Measurements from ENCODE around the gene DHRS7.
"Not testable (repeated sequence)": the region's sequence is repeated elsewhere in the genome, so short reads cannot be mapped to it uniquely, and the experiment has no call there.

DHRS7 gene

DNA sequence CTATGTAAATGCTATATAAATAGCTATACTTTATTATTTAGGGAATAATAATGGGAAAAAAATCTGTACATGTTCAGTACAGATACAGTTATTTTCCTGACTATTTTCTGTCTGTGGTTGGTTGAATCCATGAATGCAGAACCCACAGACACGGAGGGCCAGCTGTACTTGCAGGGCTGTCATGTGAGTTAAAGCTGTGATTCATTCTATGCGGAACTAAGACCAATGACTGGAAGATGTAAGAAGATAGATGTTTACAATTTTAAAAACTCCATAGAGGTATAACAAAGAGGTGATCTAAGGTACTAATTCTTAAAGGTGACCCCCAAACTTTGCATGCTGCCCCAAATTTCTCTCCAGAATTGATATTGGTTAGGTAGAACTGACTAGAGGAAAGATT lies 58.9 kb downstream of the DHRS7 start:
- Histone ChIP-seq H4K20me1 (ENCODE audit: control insufficient read depth, insufficient read depth, low read depth, low read length) (no peaks in the 10 kb centered on the region), H3K27ac (ENCODE audit: low read depth, low read length) (no peak overlapping the region), H3K36me3 (ENCODE audit: control insufficient read depth, low read length) (peaks cover 28% of the 10 kb centered on the region), H3K4me1 (ENCODE audit: control insufficient read depth, low read length) (0 out of 2 replicates have a peak, but pooled peaks cover 6% of the 10 kb centered on the region), H3K4me2 (ENCODE audit: low read length) (no peak overlapping the region), H3K9me3 (ENCODE audit: control insufficient read depth, insufficient read depth, low read length) (no peaks in the 10 kb centered on the region), H3F3A (ENCODE audit: control insufficient read depth, insufficient read depth) (no peaks in the 10 kb centered on the region), H3K9me2 (replicated peaks; ENCODE audit: control insufficient read depth, low read length) (no peaks in the 10 kb centered on the region), H3K4me3 (ENCODE audit: low read length) (no peak overlapping the region), H3K79me2 (ENCODE audit: control insufficient read depth, low read length) (peaks cover 67% of the 10 kb centered on the region), H3K27me3 (ENCODE audit: control insufficient read depth, low read length) (no peaks in the 10 kb centered on the region)
- TF ChIP-seq EZH2phosphoT487 (IDR thresholded peaks at IDR 0.05; ENCODE audit: borderline replicate concordance, low read length) = no peak
- TF ChIP-seq, protein P1, sequence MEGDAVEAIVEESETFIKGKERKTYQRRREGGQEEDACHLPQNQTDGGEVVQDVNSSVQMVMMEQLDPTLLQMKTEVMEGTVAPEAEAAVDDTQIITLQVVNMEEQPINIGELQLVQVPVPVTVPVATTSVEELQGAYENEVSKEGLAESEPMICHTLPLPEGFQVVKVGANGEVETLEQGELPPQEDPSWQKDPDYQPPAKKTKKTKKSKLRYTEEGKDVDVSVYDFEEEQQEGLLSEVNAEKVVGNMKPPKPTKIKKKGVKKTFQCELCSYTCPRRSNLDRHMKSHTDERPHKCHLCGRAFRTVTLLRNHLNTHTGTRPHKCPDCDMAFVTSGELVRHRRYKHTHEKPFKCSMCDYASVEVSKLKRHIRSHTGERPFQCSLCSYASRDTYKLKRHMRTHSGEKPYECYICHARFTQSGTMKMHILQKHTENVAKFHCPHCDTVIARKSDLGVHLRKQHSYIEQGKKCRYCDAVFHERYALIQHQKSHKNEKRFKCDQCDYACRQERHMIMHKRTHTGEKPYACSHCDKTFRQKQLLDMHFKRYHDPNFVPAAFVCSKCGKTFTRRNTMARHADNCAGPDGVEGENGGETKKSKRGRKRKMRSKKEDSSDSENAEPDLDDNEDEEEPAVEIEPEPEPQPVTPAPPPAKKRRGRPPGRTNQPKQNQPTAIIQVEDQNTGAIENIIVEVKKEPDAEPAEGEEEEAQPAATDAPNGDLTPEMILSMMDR (IDR thresholded peaks at IDR 0.05; ENCODE audit: low read depth, low read length, poor library complexity, severe bottlenecking) = no peak

DNA sequence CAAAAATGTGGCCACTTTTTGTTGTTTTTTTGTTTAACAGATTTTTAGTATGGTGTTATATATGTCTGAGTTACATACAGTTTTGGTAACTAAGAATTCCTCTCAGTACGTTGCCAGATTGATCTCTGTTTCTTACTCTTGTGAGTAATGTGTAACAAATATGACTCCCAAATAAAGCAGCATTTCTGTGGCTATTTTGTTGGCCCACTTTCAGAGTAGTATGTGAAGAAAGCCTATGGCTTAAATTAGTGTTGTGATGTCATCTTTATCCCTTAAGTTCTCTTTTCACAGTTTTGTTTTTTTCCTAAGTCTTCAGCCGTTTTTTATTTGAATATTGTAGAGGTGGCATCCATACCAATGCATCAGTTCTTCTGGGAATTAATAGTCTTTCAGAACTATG lies 62.8 kb downstream of the DHRS7 start:
- Histone ChIP-seq H3K79me2 (ENCODE audit: control insufficient read depth, low read length) (peaks cover 84% of the 10 kb centered on the region), H3F3A (ENCODE audit: control insufficient read depth, insufficient read depth) (no peaks in the 10 kb centered on the region), H3K27me3 (ENCODE audit: control insufficient read depth, low read length) (no peaks in the 10 kb centered on the region), H3K4me2 (ENCODE audit: low read length) (no peak overlapping the region), H3K27ac (ENCODE audit: low read depth, low read length) (no peak overlapping the region), H3K36me3 (ENCODE audit: control insufficient read depth, low read length) (peaks cover 16% of the 10 kb centered on the region), H3K4me1 (ENCODE audit: control insufficient read depth, low read length) (0 out of 2 replicates have a peak, but pooled peaks cover 6% of the 10 kb centered on the region), H3K9me3 (ENCODE audit: control insufficient read depth, insufficient read depth, low read length) (no peaks in the 10 kb centered on the region), H4K20me1 (ENCODE audit: control insufficient read depth, insufficient read depth, low read depth, low read length) (no peaks in the 10 kb centered on the region), H3K4me3 (ENCODE audit: low read length) (no peak overlapping the region), H3K9me2 (replicated peaks; ENCODE audit: control insufficient read depth, low read length) (no peaks in the 10 kb centered on the region)
- TF ChIP-seq, protein P1 (IDR thresholded peaks at IDR 0.05; ENCODE audit: low read depth, low read length, poor library complexity, severe bottlenecking) = no peak
- no peak for TF ChIP-seq EZH2phosphoT487 (IDR thresholded peaks at IDR 0.05; ENCODE audit: borderline replicate concordance, low read length)

DNA sequence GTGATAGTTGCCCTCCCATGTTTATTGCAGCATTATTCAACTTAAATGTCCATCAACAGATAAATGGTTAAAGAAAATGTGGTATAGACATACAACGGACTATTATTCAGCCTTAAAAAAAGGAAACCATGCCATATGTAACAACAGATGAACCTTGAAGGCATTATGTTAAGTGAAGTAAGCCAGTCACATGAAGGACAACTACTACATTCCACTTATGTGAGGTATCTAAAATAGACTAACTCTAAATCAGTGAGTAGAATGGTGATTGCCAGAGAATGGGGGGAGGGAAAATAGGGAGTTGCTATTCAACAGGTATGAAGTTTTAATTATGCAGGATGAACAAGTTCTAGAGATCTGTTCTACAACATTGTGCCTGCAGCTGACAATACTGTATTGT lies 63.4 kb downstream of the DHRS7 start:
- Histone ChIP-seq H3K9me3 (ENCODE audit: control insufficient read depth, insufficient read depth, low read length) (no peaks in the 10 kb centered on the region), H3K4me2 (ENCODE audit: low read length) (no peak overlapping the region), H3K79me2 (ENCODE audit: control insufficient read depth, low read length) (peaks cover 91% of the 10 kb centered on the region), H3F3A (ENCODE audit: control insufficient read depth, insufficient read depth) (no peaks in the 10 kb centered on the region), H3K27ac (ENCODE audit: low read depth, low read length) (no peak overlapping the region), H3K4me1 (ENCODE audit: control insufficient read depth, low read length) (0 out of 2 replicates have a peak, but pooled peaks cover 6% of the 10 kb centered on the region), H3K9me2 (replicated peaks; ENCODE audit: control insufficient read depth, low read length) (no peaks in the 10 kb centered on the region), H3K36me3 (ENCODE audit: control insufficient read depth, low read length) (peaks cover 20% of the 10 kb centered on the region), H4K20me1 (ENCODE audit: control insufficient read depth, insufficient read depth, low read depth, low read length) (no peaks in the 10 kb centered on the region), H3K27me3 (ENCODE audit: control insufficient read depth, low read length) (no peaks in the 10 kb centered on the region), H3K4me3 (ENCODE audit: low read length) (no peak overlapping the region)
- no peak for TF ChIP-seq EZH2phosphoT487 (IDR thresholded peaks at IDR 0.05; ENCODE audit: borderline replicate concordance, low read length)
- TF ChIP-seq, protein P1 (IDR thresholded peaks at IDR 0.05; ENCODE audit: low read depth, low read length, poor library complexity, severe bottlenecking) = no peak

DNA sequence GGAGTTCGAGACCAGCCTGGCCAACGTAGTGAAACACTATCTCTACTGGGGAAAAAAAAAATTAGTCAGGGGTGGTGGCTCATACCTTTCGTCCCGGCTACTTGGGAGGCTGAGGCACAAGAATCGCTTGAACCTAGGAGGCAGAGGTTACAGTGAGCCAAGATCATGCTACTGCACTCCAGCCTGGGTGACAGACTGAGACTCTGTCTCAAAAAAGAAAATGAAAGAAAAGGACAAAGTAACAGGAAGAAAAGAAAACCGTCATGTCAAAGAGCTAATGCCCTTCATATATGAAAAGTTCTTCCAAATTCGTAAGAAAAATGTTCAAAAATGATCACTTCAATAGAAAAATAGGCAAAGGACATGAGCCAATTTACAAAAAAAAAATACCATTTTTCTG lies 65.3 kb downstream of the DHRS7 start:
- not testable (repeated sequence) for H3K9me3 ChIP-seq (ENCODE audit: control insufficient read depth, insufficient read depth, low read length); H3K4me3 ChIP-seq (ENCODE audit: low read length); H3F3A ChIP-seq (ENCODE audit: control insufficient read depth, insufficient read depth); H4K20me1 ChIP-seq (ENCODE audit: control insufficient read depth, insufficient read depth, low read depth, low read length); H3K27me3 ChIP-seq (ENCODE audit: control insufficient read depth, low read length); H3K4me2 ChIP-seq (ENCODE audit: low read length); H3K9me2 ChIP-seq (replicated peaks; ENCODE audit: control insufficient read depth, low read length); H3K27ac ChIP-seq (ENCODE audit: low read depth, low read length)
- Histone ChIP-seq H3K4me1 (ENCODE audit: control insufficient read depth, low read length) (peaks cover 14% of the 10 kb centered on the region), H3K79me2 (ENCODE audit: control insufficient read depth, low read length) (peaks cover 93% of the 10 kb centered on the region), H3K36me3 (ENCODE audit: control insufficient read depth, low read length) (peaks cover 24% of the 10 kb centered on the region)
